Measurements from ENCODE around the gene SRPK2.

DNA sequence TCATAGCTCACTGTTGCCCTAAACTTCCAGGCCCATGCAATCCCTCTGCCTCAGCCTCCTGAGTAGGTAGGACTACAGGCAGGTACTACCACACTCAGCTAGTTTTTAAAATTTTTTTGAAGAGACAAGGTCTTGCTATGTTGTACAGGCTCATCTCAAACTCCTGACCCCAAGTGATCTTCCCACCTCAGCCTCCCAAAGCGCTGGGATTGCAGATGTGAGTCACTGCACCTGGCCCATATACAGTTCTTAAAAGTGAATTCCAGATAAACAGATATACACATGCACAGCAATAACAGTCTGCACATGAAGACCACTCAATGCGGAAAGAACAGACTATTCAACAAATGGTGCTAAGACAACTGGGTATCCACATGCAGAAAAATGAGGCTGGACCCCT is 67.8 kb downstream of the SRPK2 start:
- TF ChIP-seq CTCF (IDR thresholded peaks at IDR 0.05) (no peak), POLR2A (IDR thresholded peaks at IDR 0.05) (no peak)

Measured in testis (tissue), 2 donors.